ENCODE results near the gene GLIPR1.

The GLIPR1 gene

GRCh38 chr12:75525263-75525662, 44.7 kb downstream of the GLIPR1 start:
- no peak for DNase-seq

DNA sequence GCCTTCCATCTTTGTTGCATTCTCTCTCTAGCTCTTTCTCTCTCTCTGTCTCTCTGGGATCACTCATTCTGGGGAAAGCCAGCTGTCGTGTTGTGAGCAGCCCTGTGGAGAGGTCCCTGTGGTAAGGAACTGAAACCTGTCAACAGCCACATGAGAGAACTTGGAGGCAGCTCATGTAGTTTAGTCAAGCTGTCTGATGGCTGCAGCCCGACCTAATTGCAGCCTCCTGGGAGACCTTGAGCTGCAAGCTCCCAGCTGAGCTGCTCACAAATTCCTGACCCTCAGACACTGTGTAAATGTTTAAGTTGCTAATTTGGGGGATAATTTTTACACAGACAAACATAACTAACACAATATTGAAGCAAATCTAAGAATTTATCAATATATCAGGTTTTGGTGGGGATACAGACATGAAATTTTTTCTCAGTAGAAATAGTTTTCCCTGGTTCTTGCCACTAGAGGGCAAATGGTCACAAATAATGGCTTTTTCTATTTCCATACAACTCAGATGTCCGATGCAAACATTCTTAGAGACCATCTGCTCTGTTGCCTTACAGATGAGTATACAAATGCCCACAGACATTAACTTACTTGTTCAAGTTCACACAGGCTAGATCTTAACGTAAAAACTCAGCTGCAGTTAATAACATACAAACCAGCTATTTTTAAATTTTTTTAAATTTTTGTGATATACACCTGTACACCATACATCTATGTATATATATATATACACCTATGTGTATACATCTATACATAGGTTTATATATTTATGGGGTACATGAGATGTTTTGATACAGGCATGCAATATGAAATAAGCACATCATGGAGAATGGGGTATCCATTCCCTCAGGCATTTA, 46.3 kb downstream of the GLIPR1 start:
- peak; percentile 98 for DNase-seq

- no peak for DNase-seq
These were observed 47.7 kb downstream of the GLIPR1 start for GRCh38 chr12:75528272-75528671.

- DNase-seq = no peak
These were observed 48.1 kb downstream of the GLIPR1 start for GRCh38 chr12:75528692-75529091.

GRCh38 chr12:75529316-75529715, 48.8 kb downstream of the GLIPR1 start:
- no peak for DNase-seq

- DNase-seq = no peak
These were observed 49.3 kb downstream of the GLIPR1 start for GRCh38 chr12:75529826-75530225.

- no peak for DNase-seq
These were observed 52.7 kb downstream of the GLIPR1 start for GRCh38 chr12:75533239-75533638.

GRCh38 chr12:75539889-75540288, 59.3 kb downstream of the GLIPR1 start:
- DNase-seq = no peak

- peak; percentile 68 for DNase-seq
These were observed 62.4 kb downstream of the GLIPR1 start for GRCh38 chr12:75542942-75543341.

DNA sequence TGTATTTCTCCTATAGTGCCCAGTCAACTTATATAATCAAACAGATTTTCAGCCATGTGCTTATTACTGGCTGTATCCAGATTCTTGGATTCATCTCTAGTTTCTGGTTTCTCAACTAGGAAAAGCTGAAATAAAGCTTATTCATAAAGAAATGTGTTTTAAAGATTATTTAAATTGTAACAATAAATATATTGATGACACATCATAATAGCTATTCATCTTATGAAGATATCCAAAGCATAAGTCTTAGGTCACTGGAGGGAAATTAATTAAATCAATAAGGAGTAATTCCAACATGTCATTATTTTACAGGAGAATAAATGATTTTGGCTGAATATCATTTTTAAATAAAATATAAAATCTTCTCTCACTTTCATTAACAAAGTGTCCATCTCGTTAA, 63.0 kb downstream of the GLIPR1 start:
- DNase-seq = no peak

DNA sequence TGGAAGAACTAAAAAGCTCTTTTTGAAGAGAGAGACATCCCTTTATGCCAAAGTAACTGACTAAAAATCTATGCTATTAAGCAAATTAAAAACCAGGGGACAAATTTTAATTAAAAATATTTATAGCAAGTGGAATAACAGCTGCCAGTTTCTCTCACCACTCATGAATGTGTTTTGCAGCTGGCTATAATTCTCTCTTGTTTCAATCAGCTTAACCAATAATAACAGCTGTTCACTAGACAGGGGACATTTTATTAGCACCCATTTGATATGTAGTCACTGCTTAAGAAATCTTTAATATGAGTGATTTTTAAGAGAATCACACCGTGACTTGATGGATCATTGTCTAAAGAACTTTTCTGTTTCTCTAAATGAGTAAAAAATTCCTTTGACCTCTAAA, 65.1 kb downstream of the GLIPR1 start:
- peak; percentile 32 for DNase-seq

DNA sequence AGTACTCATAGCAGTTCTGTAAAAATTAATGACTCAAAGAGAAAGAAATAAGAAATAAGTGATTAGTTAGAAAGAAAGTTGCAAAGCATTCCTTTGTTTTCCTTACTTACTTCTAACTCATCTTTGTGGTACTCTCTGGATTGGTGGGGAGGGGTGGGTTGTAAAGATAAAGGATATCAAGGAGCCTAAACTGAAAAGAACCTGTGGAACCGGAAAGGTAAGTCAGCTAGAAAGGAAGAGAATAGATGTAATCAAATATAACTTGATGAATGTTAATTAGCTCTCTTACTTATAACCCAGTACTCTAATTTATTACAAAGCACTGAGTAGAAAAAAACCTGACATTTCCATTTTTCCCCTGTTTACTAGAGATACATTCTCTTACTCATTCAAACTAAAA, 68.3 kb downstream of the GLIPR1 start:
- no peak for DNase-seq

GRCh38 chr12:75549989-75550388, 69.4 kb downstream of the GLIPR1 start:
- no peak for DNase-seq

DNA sequence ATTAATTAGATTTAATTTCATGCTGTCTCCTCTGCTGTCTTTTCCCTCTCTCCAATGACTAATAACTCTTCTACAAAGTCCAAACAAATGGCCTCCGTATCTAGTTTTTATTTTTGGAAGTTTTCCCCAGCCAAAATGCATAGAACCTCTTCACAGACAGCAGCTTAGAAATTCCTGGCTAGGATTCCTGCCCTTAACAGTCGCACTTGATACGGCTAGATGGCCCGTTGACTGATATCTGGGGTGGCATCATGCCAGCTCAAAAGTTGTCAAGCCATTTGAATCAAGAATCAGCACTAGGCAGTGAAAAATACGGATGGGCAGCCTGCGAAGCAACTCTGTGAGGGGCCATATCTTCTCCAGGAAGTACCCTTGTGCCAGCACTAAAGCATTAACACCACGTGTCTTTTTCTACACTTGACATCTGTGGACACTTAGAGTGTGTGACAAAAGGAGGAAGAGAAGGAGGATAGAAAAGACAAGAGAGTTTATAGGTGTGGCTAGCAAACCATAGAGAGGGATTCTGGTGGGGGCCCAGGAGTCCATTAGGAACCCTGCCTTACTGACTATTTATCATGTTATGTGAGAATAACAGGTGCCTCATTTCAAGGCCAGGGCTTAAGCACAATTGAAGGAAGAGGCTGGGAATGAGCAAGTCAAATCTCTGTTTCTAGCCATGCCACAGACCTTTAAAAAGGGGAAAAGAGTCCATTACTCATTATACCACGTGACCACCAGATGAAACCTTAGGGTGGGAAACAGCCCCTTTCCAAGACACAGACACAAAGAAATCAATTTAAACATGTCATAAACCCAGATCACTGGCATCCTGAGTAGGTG, 70.1 kb downstream of the GLIPR1 start:
- DNase-seq = peak; percentile 31

DNA sequence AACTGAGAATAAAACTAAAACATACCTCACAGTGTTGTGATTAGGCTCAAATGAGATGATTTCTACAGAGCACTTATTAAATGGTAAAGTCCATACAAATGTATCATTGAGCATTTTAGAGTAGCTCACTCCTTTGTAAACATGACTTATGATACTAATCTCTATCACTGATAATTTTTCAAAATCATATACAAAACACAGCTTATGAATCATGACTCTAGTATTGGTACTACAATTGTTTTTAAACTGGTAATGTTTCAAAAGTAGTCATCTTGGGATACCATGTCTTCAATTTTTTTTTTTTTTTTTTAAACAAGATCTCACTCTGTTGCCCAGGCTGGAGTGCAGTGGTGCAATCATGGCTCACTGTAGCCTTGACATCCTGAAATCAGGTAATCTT, 70.9 kb downstream of the GLIPR1 start:
- no peak for DNase-seq

DNA sequence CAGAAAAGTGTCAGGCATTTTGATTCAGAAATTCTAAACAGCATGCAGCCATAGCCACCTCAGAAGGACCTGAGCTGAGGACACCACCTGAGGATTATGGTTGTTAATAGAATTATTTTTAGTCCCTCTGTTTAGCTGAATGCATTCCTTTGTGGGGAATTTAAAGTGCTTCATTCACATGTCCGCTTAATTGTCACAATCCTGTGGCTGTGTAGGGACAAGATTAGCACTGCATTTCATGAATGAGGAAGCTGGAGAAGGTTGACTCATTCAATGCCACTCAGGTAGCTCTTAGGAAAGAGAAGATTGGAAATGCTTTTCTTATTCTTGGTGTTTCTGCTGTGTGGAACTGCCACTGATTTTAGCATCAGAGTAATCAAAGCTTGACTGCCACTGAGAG, 72.8 kb downstream of the GLIPR1 start:
- DNase-seq = no peak

All from NCI-H2171 treated with DMSO at 0.1 percent for 48 hours (cell line).